ENCODE measurements around the gene ARHGAP33.
A peak's percentile ranks its signal among the peaks of the same experiment; 100 is the strongest.

The ARHGAP33 gene

GRCh38 chr19:35734889-35735288 is 40.5 kb upstream of the ARHGAP33 start:
- Histone ChIP-seq H3K36me3 (ENCODE audit: insufficient read depth, low read length) (peaks cover 90% of the 10 kb centered on the region), H3K27ac (ENCODE audit: low read length) (no peak overlapping the region), H3K9me3 (ENCODE audit: insufficient read depth, low read length, severe bottlenecking) (no peaks in the 10 kb centered on the region), H2AFZ (ENCODE audit: low read depth, low read length) (no peak overlapping the region), H3K4me2 (ENCODE audit: insufficient read depth, low read length) (no peak overlapping the region), H3K27me3 (ENCODE audit: insufficient read depth, low read length, poor library complexity) (no peaks in the 10 kb centered on the region), H3K9ac (ENCODE audit: low read depth, low read length) (no peak overlapping the region), H3K79me2 (ENCODE audit: insufficient read depth, low read length) (no peaks in the 10 kb centered on the region), H3K4me1 (ENCODE audit: insufficient read depth, low read length) (peaks cover 9% of the 10 kb centered on the region), H4K20me1 (ENCODE audit: insufficient read depth, low read length) (peaks cover 41% of the 10 kb centered on the region), H3K4me3 (ENCODE audit: low read depth in 1 of 2, low read length in 2 of 2) (no peak overlapping the region)
- no peak for DNase-seq
- no peak for ATAC-seq (ENCODE audit: insufficient read depth, low read depth)
- TF ChIP-seq CTCF (IDR thresholded peaks at IDR 0.05; ENCODE audit: borderline replicate concordance, extremely low read depth, low read length, poor library complexity, severe bottlenecking) = no peak
- no peak for TF ChIP-seq EZH2 (IDR thresholded peaks at IDR 0.05; ENCODE audit: borderline replicate concordance, low read depth, low read length, severe bottlenecking)

- no peak overlapping the region for H3K4me3 ChIP-seq (ENCODE audit: low read depth in 1 of 2, low read length in 2 of 2)
- no peaks in the 10 kb centered on the region for H3K27me3 ChIP-seq (ENCODE audit: insufficient read depth, low read length, poor library complexity)
- peaks cover 30% of the 10 kb centered on the region for H3K4me1 ChIP-seq (ENCODE audit: insufficient read depth, low read length)
- H3K9me3 ChIP-seq (ENCODE audit: insufficient read depth, low read length, severe bottlenecking) = no peaks in the 10 kb centered on the region
- TF ChIP-seq CTCF (IDR thresholded peaks at IDR 0.05; ENCODE audit: borderline replicate concordance, extremely low read depth, low read length, poor library complexity, severe bottlenecking) = peak; percentile 42
- no peak for TF ChIP-seq EZH2 (IDR thresholded peaks at IDR 0.05; ENCODE audit: borderline replicate concordance, low read depth, low read length, severe bottlenecking)
- no peak overlapping the region for H2AFZ ChIP-seq (ENCODE audit: low read depth, low read length)
- H3K9ac ChIP-seq (ENCODE audit: low read depth, low read length) = no peak overlapping the region
- no peaks in the 10 kb centered on the region for H3K79me2 ChIP-seq (ENCODE audit: insufficient read depth, low read length)
- ATAC-seq (ENCODE audit: insufficient read depth, low read depth) (no peak), DNase-seq (no peak)
- peaks cover 26% of the 10 kb centered on the region for H4K20me1 ChIP-seq (ENCODE audit: insufficient read depth, low read length)
- no peak overlapping the region for H3K4me2 ChIP-seq (ENCODE audit: insufficient read depth, low read length)
- peaks cover 68% of the 10 kb centered on the region for H3K36me3 ChIP-seq (ENCODE audit: insufficient read depth, low read length)
- no peak overlapping the region for H3K27ac ChIP-seq (ENCODE audit: low read length)
These were observed 38.2 kb upstream of the ARHGAP33 start for GRCh38 chr19:35736913-35737886.

GRCh38 chr19:35738021-35738886 is 37.1 kb upstream of the ARHGAP33 start:
- ATAC-seq (ENCODE audit: insufficient read depth, low read depth) = no peak
- no peak for TF ChIP-seq EZH2 (IDR thresholded peaks at IDR 0.05; ENCODE audit: borderline replicate concordance, low read depth, low read length, severe bottlenecking)
- TF ChIP-seq CTCF (IDR thresholded peaks at IDR 0.05; ENCODE audit: borderline replicate concordance, extremely low read depth, low read length, poor library complexity, severe bottlenecking) = no peak
- peaks cover 64% of the 10 kb centered on the region for H3K36me3 ChIP-seq (ENCODE audit: insufficient read depth, low read length)
- no peak overlapping the region for H3K4me2 ChIP-seq (ENCODE audit: insufficient read depth, low read length)
- no peak for DNase-seq
- H2AFZ ChIP-seq (ENCODE audit: low read depth, low read length) = no peak overlapping the region
- peaks cover 19% of the 10 kb centered on the region; the same call in 1 of the 2 replicates for H4K20me1 ChIP-seq (ENCODE audit: insufficient read depth, low read length)
- H3K9me3 ChIP-seq (ENCODE audit: insufficient read depth, low read length, severe bottlenecking) = no peaks in the 10 kb centered on the region
- H3K4me3 ChIP-seq (ENCODE audit: low read depth in 1 of 2, low read length in 2 of 2) = no peak overlapping the region
- no peaks in the 10 kb centered on the region for H3K27me3 ChIP-seq (ENCODE audit: insufficient read depth, low read length, poor library complexity)
- H3K9ac ChIP-seq (ENCODE audit: low read depth, low read length) = no peak overlapping the region
- peaks cover 36% of the 10 kb centered on the region for H3K4me1 ChIP-seq (ENCODE audit: insufficient read depth, low read length)
- H3K79me2 ChIP-seq (ENCODE audit: insufficient read depth, low read length) = no peaks in the 10 kb centered on the region
- no peak overlapping the region for H3K27ac ChIP-seq (ENCODE audit: low read length)

All from DND-41 (cell line).